HCT116 (cell line): Measurements from ENCODE around the gene NAPB. TPM values are rescaled to one million over a fixed set of nuclear protein-coding genes. Genes with fewer than 3 reads are reported as not detected.

Experiments
- ATAC-seq: fragments of 200-7000 bp; cut with Tn5 transposase; 2 replicates; pipeline ENCODE4 v1.9.1; 2020; ENCODE audit warnings: mild to moderate bottlenecking, moderate library complexity
- BruUV-seq: library from RNA; stranded (reverse); fragments of 400-500 nt; replicated peaks from 2 replicates; lab custom pipeline; 2021; lab: Mats Ljungman, UMichigan
- CTCF ChIA-PET: fragments of 300-600 bp; sonication (Branson Sonifier 250); formaldehyde crosslinking; loops from one replicate; lab custom pipeline; 2021; ENCODE audit warnings: antibody characterized with exemption; lab: Charles Lee
- POLR2A ChIA-PET: fragments of 300-600, 350-600 bp; sonication (Branson Sonifier 250); formaldehyde crosslinking; loops from one replicate; lab custom pipeline; 2021; ENCODE audit warnings: antibody characterized with exemption; lab: Charles Lee
- RAD21 ChIA-PET, 2 experiments: fragments of 300-600 bp; sonication (Branson Sonifier 250); formaldehyde crosslinking; loops; one replicate each; lab custom pipeline; 2023; ENCODE audit warnings: low total read pairs in 2 of 2; ENCODE audit not compliant: uncharacterized antibody in 2 of 2, unreplicated experiment in 2 of 2, low non-redundant PET in 1 of 2; lab: Charles Lee
- DNase-seq: peaks from one replicate; pipeline ENCODE4 v3.0.0-alpha.2; 2010; ENCODE audit warnings: low read depth, low spot score
- H2AFZ ChIP-seq: fragments of 200-600 bp; shearing (Covaris generic), sonication (generic); 2 replicates; pipeline ENCODE4 v1.6.1; 2017; ENCODE audit warnings: low read depth, mixed run types, mixed read lengths, antibody characterized with exemption, low read length; ENCODE audit not compliant: poor library complexity, severe bottlenecking
- H3K27ac ChIP-seq: 2 replicates; pipeline ENCODE4 v1.5.1; 2012; ENCODE audit warnings: low read depth, low read length
- H3K27me3 ChIP-seq: fragments of 200-600 bp; sonication (generic); 2 replicates; pipeline ENCODE4 v1.6.1; 2016; ENCODE audit warnings: mixed run types, low read length, mixed read lengths; ENCODE audit not compliant: insufficient read depth
- H3K36me3 ChIP-seq, 2 experiments: fragments of 200-500 bp in 1 of 2; fragments of 200-600 bp in 1 of 2; sonication (Bioruptor generic) in 1 of 2; sonication (generic) in 1 of 2; 2 replicates each; pipeline versions ENCODE4 v1.5.1 to v1.6.1; 2014 to 2016; ENCODE audit warnings: low read length in 2 of 2, inconsistent platforms in 1 of 2, mixed read lengths in 1 of 2, mixed run types in 1 of 2; ENCODE audit not compliant: insufficient read depth in 2 of 2, control insufficient read depth in 1 of 2
- H3K4me1 ChIP-seq, 2 experiments: fragments of 200-600 bp in 1 of 2; sonication (generic) in 1 of 2; 2 replicates each; pipeline versions ENCODE4 v1.5.1 to v1.6.1; 2012 to 2017; ENCODE audit warnings: low read length in 2 of 2, inconsistent platforms in 1 of 2, mild to moderate bottlenecking in 1 of 2, mixed read lengths in 1 of 2, mixed run types in 1 of 2, moderate library complexity in 1 of 2; ENCODE audit not compliant: insufficient read depth in 2 of 2, control insufficient read depth in 1 of 2
- H3K4me2 ChIP-seq: fragments of 200-600 bp; sonication (generic); 2 replicates; pipeline ENCODE4 v1.6.1; 2017; ENCODE audit warnings: mixed run types, low read length, mixed read lengths
- H3K4me3 ChIP-seq, 2 experiments: fragments of 200-600 bp in 1 of 2; sonication (generic) in 1 of 2; replicated peaks in 1 of 2; 2 replicates each; pipeline ENCODE4 v1.5.1; 2011 to 2016; ENCODE audit warnings: low read length in 2 of 2, control low read depth in 1 of 2, low read depth in 1 of 2, mild to moderate bottlenecking in 1 of 2, mixed read lengths in 1 of 2, mixed run types in 1 of 2
- H3K79me2 ChIP-seq: fragments of 200-600 bp; sonication (generic); 2 replicates; pipeline ENCODE4 v1.6.1; 2017; ENCODE audit warnings: mild to moderate bottlenecking, mixed run types, low read length, moderate library complexity, mixed read lengths; ENCODE audit not compliant: insufficient read depth
- H3K9ac ChIP-seq: fragments of 200-600 bp; sonication (generic); 2 replicates; pipeline ENCODE4 v1.6.1; 2016; ENCODE audit warnings: low read length, mixed read lengths
- H3K9me2 ChIP-seq: fragments of 200-600 bp; sonication (generic), shearing (Covaris generic); 2 replicates; pipeline ENCODE4 v1.6.1; 2017; ENCODE audit warnings: mixed run types, mild to moderate bottlenecking, moderate library complexity; ENCODE audit not compliant: insufficient read depth
- H3K9me3 ChIP-seq, 2 experiments: fragments of 200-500 bp in 1 of 2; fragments of 200-600 bp in 1 of 2; sonication (Bioruptor generic) in 1 of 2; sonication (generic) in 1 of 2; 2 replicates each; pipeline ENCODE4 v1.6.1; 2014 to 2017; ENCODE audit warnings: low read length in 2 of 2, mixed read lengths in 2 of 2, inconsistent platforms in 1 of 2, low read depth in 1 of 2, mild to moderate bottlenecking in 1 of 2, mixed run types in 1 of 2, moderate library complexity in 1 of 2; ENCODE audit not compliant: control insufficient read depth in 1 of 2, insufficient read depth in 1 of 2
- H4K20me1 ChIP-seq: fragments of 200-600 bp; sonication (generic), shearing (Covaris generic); 2 replicates; pipeline ENCODE4 v1.6.1; 2017; ENCODE audit warnings: mixed run types, mild to moderate bottlenecking, moderate library complexity; ENCODE audit not compliant: insufficient read depth
- CEBPB ChIP-seq: IDR thresholded peaks from 2 replicates; pipeline ENCODE4 v1.6.1; 2012; ENCODE audit warnings: low read depth
- ELF1 ChIP-seq: IDR thresholded peaks from 2 replicates; pipeline ENCODE4 v1.6.1; 2012; ENCODE audit warnings: low read depth, borderline replicate concordance
- EZH2 ChIP-seq: fragments of 200-600 bp; sonication (generic); IDR thresholded peaks from 2 replicates; pipeline ENCODE4 v1.6.1; 2017; ENCODE audit warnings: antibody characterized with exemption, mixed run types
- FOSL1 ChIP-seq: IDR thresholded peaks from 2 replicates; pipeline ENCODE4 v1.6.1; 2012; ENCODE audit warnings: low read depth
- POLR2A ChIP-seq: IDR thresholded peaks from 2 replicates; pipeline ENCODE4 v1.7.0; 2011; ENCODE audit warnings: borderline replicate concordance; ENCODE audit not compliant: insufficient read depth, insufficient read length; ENCODE audit errors: extremely low read depth
- POLR2AphosphoS5 ChIP-seq: IDR thresholded peaks from 2 replicates; pipeline ENCODE4 v1.6.1; 2011; ENCODE audit warnings: mild to moderate bottlenecking, low read depth, low read length, moderate library complexity
- SIN3A ChIP-seq: IDR thresholded peaks from 2 replicates; pipeline ENCODE4 v1.6.1; 2012; ENCODE audit warnings: low read depth
- SP1 ChIP-seq: IDR thresholded peaks from 2 replicates; pipeline ENCODE4 v1.6.1; 2012; ENCODE audit warnings: low read depth
- YY1 ChIP-seq: IDR thresholded peaks from 2 replicates; pipeline ENCODE4 v1.6.1; 2011; ENCODE audit warnings: low read length, low read depth, moderate library complexity, mild to moderate bottlenecking; ENCODE audit not compliant: insufficient replicate concordance; ENCODE audit errors: extremely low read depth
- ZNF274 ChIP-seq: fragments of 200-500 bp; sonication (Bioruptor generic); IDR thresholded peaks from 2 replicates; pipeline ENCODE4 v1.6.1; 2014; ENCODE audit warnings: mild to moderate bottlenecking, low read depth, low read length, inconsistent platforms
- intact Hi-C: fragments of 100-400 bp; cut with micrococcal nuclease; formaldehyde crosslinking; loops from 2 replicates; pipeline ENCODE4 v1.10.0; 2022
- total RNA-seq: library from RNA; stranded (reverse); gene quantifications from one replicate; pipeline ENCODE4 v1.2.1, GENCODE V29; 2021; ENCODE audit not compliant: unreplicated experiment
- TF ChIP-seq, protein P1 (sequence below): IDR thresholded peaks from 2 replicates; pipeline ENCODE4 v1.6.1; 2012
- TF ChIP-seq, protein P2 (sequence below), 3 experiments: fragments of 200-600 bp in 1 of 3; sonication (generic) in 1 of 3; IDR thresholded peaks in 2 of 3; conservative IDR thresholded peaks in 1 of 3; 2 replicates each; pipeline ENCODE4 v1.5.1; 2012 to 2017; ENCODE audit warnings: low read depth in 2 of 3, low read length in 2 of 3, antibody characterized with exemption in 1 of 3, borderline replicate concordance in 1 of 3, control low read depth in 1 of 3, mild to moderate bottlenecking in 1 of 3, mixed read lengths in 1 of 3, mixed run types in 1 of 3, moderate library complexity in 1 of 3; ENCODE audit not compliant: insufficient read depth in 1 of 3
- TF ChIP-seq, protein P3 (sequence below): IDR thresholded peaks from 2 replicates; pipeline ENCODE4 v1.6.1; 2012
- TF ChIP-seq, protein P4 (sequence below): IDR thresholded peaks from 2 replicates; pipeline ENCODE4 v1.6.1; 2012; ENCODE audit warnings: low read depth
- TF ChIP-seq, protein P5 (sequence below): IDR thresholded peaks from 2 replicates; pipeline ENCODE4 v1.6.1; 2011; ENCODE audit warnings: mild to moderate bottlenecking, low read length, moderate library complexity; ENCODE audit not compliant: insufficient replicate concordance; ENCODE audit errors: extremely low read depth

Gene NAPB
- total RNA-seq, 1 experiment from 2014 or later = 7.9 TPM

DNA sequence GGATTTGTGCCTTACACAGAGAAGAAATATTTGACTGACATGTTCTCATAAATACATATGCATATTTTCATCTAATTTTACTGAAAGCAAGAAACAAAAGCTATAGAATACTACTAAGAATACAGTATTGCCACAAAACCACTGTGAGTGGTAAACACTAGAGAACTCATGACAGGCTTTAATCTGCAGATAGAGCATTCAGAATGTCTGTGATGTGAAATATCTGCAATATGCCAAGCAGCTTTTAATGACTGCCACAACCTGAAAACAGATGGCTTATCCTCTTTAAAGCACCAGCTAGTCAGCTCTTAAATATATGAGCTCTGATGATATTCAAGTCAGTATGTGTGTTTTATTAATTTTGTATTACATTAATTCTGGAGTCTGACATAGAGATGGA lies 3.4 kb downstream of the NAPB start:
- intact Hi-C loops = loop anchor here (10.0 kb wide), 1 partner anchor 53 kb away; the partner anchor contains the start of gene GZF1

More for the DNA sequence above, 3.4 kb downstream of the NAPB start:
- no peak for DNase-seq
- Histone ChIP-seq H3K27ac (no peak overlapping the region), H4K20me1 (no peaks in the 10 kb centered on the region), H3K9ac (no peak overlapping the region), H3K36me3 (no peaks in the 10 kb centered on the region), H3K79me2 (peaks cover 78% of the 10 kb centered on the region), H3K9me2 (no peaks in the 10 kb centered on the region), H3K27me3 (no peaks in the 10 kb centered on the region), H3K4me2 (no peak overlapping the region), H3K4me3 (no peak overlapping the region), H3K9me3 (no peaks in the 10 kb centered on the region), H3K4me1 (peaks cover 2 to 12% of the 10 kb centered on the region in 2 experiments; a peak in 3 of 4 replicates), H2AFZ (no peak overlapping the region)
- RAD21 ChIA-PET = no interaction called here
- CTCF ChIA-PET = no interaction called here
- no TSS peak for BruUV-seq
- no peak for ATAC-seq
- TF ChIP-seq ELF1 = no peak
- no peak for TF ChIP-seq YY1
- TF ChIP-seq, protein P1, sequence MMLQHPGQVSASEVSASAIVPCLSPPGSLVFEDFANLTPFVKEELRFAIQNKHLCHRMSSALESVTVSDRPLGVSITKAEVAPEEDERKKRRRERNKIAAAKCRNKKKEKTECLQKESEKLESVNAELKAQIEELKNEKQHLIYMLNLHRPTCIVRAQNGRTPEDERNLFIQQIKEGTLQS = no peak
- TF ChIP-seq ZNF274 = no peak
- TF ChIP-seq CEBPB = no peak
- TF ChIP-seq, protein P2, sequence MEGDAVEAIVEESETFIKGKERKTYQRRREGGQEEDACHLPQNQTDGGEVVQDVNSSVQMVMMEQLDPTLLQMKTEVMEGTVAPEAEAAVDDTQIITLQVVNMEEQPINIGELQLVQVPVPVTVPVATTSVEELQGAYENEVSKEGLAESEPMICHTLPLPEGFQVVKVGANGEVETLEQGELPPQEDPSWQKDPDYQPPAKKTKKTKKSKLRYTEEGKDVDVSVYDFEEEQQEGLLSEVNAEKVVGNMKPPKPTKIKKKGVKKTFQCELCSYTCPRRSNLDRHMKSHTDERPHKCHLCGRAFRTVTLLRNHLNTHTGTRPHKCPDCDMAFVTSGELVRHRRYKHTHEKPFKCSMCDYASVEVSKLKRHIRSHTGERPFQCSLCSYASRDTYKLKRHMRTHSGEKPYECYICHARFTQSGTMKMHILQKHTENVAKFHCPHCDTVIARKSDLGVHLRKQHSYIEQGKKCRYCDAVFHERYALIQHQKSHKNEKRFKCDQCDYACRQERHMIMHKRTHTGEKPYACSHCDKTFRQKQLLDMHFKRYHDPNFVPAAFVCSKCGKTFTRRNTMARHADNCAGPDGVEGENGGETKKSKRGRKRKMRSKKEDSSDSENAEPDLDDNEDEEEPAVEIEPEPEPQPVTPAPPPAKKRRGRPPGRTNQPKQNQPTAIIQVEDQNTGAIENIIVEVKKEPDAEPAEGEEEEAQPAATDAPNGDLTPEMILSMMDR (IDR thresholded peaks at IDR 0.05 in 2 of 3, conservative IDR thresholded peaks at IDR 0.05 in 1 of 3; ENCODE audit: borderline replicate concordance in 1 of 3, insufficient read depth in 1 of 3, low read depth in 2 of 3, low read length in 2 of 3) = no peak
- no peak for TF ChIP-seq EZH2
- TF ChIP-seq POLR2A = no peak
- TF ChIP-seq, protein P3, sequence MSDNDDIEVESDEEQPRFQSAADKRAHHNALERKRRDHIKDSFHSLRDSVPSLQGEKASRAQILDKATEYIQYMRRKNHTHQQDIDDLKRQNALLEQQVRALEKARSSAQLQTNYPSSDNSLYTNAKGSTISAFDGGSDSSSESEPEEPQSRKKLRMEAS = no peak
- TF ChIP-seq FOSL1 = no peak
- TF ChIP-seq POLR2AphosphoS5 = no peak
- TF ChIP-seq SIN3A = no peak
- TF ChIP-seq SP1 = no peak
- TF ChIP-seq, protein P4, sequence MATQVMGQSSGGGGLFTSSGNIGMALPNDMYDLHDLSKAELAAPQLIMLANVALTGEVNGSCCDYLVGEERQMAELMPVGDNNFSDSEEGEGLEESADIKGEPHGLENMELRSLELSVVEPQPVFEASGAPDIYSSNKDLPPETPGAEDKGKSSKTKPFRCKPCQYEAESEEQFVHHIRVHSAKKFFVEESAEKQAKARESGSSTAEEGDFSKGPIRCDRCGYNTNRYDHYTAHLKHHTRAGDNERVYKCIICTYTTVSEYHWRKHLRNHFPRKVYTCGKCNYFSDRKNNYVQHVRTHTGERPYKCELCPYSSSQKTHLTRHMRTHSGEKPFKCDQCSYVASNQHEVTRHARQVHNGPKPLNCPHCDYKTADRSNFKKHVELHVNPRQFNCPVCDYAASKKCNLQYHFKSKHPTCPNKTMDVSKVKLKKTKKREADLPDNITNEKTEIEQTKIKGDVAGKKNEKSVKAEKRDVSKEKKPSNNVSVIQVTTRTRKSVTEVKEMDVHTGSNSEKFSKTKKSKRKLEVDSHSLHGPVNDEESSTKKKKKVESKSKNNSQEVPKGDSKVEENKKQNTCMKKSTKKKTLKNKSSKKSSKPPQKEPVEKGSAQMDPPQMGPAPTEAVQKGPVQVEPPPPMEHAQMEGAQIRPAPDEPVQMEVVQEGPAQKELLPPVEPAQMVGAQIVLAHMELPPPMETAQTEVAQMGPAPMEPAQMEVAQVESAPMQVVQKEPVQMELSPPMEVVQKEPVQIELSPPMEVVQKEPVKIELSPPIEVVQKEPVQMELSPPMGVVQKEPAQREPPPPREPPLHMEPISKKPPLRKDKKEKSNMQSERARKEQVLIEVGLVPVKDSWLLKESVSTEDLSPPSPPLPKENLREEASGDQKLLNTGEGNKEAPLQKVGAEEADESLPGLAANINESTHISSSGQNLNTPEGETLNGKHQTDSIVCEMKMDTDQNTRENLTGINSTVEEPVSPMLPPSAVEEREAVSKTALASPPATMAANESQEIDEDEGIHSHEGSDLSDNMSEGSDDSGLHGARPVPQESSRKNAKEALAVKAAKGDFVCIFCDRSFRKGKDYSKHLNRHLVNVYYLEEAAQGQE = no peak
- TF ChIP-seq, protein P5, sequence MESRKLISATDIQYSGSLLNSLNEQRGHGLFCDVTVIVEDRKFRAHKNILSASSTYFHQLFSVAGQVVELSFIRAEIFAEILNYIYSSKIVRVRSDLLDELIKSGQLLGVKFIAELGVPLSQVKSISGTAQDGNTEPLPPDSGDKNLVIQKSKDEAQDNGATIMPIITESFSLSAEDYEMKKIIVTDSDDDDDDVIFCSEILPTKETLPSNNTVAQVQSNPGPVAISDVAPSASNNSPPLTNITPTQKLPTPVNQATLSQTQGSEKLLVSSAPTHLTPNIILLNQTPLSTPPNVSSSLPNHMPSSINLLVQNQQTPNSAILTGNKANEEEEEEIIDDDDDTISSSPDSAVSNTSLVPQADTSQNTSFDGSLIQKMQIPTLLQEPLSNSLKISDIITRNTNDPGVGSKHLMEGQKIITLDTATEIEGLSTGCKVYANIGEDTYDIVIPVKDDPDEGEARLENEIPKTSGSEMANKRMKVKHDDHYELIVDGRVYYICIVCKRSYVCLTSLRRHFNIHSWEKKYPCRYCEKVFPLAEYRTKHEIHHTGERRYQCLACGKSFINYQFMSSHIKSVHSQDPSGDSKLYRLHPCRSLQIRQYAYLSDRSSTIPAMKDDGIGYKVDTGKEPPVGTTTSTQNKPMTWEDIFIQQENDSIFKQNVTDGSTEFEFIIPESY = no peak
- POLR2A ChIA-PET = no interaction called here
